AG09319 (cell line): Measurements from ENCODE around the gene BAIAP2L2.
"Not testable (repeated sequence)": the region's sequence is repeated elsewhere in the genome, so short reads cannot be mapped to it uniquely, and the experiment has no call there.

Experiments used
- DNase-seq: peaks from one replicate; pipeline ENCODE4 v3.0.0-alpha.2; 2010; ENCODE audit warnings: low read depth; ENCODE audit errors: extremely low read depth
- TF ChIP-seq, protein P1 (sequence below): IDR thresholded peaks from 2 replicates; pipeline ENCODE4 v1.5.1; 2011; ENCODE audit warnings: low read depth, mild to moderate bottlenecking, inconsistent platforms, low read length, moderate library complexity

BAIAP2L2 gene, protein sequence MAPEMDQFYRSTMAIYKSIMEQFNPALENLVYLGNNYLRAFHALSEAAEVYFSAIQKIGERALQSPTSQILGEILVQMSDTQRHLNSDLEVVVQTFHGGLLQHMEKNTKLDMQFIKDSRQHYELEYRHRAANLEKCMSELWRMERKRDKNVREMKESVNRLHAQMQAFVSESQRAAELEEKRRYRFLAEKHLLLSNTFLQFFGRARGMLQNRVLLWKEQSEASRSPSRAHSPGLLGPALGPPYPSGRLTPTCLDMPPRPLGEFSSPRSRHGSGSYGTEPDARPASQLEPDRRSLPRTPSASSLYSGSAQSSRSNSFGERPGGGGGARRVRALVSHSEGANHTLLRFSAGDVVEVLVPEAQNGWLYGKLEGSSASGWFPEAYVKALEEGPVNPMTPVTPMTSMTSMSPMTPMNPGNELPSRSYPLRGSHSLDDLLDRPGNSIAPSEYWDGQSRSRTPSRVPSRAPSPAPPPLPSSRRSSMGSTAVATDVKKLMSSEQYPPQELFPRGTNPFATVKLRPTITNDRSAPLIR

DNA sequence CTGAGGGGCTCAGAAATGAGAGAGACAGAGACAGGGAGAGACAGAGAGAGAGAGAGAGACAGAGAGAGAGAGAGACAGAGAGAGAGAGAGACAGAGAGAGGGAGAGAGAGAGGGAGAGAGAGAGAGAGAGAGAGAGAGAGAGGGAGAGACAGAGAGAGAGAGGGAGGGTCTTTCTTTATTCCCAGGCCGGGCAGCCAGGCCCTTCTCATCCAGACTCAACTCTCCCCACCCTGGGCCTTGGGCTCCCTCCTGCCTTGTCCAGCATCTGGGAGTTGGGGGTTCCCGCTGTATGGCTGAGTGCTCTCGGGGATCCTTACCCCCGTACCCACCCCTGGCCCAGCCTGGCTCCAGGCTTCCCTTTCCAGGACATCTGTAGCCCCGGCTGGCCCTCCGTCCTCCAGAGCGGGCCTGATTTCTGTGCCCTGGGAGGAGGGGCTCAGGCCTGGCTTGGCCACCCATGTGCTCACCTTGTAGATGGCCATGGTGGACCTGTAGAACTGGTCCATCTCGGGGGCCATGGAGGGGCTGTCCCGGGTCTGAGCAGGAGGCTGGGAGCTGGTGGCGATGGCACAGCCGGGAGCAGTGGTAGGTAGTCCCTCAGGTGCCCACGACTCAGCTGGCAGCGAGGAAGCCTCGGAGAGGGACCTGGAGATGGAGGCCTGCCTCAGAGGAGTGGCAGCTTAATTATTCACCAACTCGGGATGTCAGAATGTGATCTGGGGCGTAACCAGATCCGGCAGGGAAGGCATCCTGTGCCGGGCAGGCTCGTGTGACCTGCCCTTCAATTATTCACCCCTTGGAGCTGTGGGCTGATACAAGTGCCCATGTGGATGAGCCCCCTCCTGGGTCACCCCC lies at the start of gene BAIAP2L2:
Gene BAIAP2L2, minus strand, starts transcription at position 677 of the 855 bp plus-strand sequence. Its CDS starts 159 bp downstream, at position 518.
- TF ChIP-seq, protein P1, sequence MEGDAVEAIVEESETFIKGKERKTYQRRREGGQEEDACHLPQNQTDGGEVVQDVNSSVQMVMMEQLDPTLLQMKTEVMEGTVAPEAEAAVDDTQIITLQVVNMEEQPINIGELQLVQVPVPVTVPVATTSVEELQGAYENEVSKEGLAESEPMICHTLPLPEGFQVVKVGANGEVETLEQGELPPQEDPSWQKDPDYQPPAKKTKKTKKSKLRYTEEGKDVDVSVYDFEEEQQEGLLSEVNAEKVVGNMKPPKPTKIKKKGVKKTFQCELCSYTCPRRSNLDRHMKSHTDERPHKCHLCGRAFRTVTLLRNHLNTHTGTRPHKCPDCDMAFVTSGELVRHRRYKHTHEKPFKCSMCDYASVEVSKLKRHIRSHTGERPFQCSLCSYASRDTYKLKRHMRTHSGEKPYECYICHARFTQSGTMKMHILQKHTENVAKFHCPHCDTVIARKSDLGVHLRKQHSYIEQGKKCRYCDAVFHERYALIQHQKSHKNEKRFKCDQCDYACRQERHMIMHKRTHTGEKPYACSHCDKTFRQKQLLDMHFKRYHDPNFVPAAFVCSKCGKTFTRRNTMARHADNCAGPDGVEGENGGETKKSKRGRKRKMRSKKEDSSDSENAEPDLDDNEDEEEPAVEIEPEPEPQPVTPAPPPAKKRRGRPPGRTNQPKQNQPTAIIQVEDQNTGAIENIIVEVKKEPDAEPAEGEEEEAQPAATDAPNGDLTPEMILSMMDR, result no peak
- no peak for DNase-seq

DNA sequence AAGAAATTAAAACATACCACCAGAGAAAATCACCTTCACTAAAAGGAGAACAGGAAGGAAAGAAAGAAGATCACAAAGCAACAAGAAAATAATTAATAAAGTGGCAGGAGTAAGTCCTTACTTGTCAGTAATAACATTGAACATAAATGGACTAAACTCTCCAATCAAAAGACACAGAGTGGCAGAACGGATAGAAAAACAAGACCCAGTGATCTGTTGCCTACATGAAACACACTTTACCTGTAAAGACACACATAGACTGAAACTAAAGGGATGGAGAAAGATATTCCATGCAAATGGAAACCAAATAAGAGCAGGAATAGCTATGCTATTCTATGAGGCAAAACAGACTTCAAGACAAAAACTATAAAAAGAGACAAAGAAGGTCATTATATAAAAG lies 45.2 kb upstream of the BAIAP2L2 start:
- TF ChIP-seq, protein P1, result no peak
- no peak for DNase-seq

- DNase-seq, result not testable (repeated sequence)
These were observed 44.1 kb upstream of the BAIAP2L2 start for GRCh38 chr22:38154563-38154915.

GRCh38 chr22:38153821-38154562 lies 43.5 kb upstream of the BAIAP2L2 start:
- TF ChIP-seq, protein P1, result no peak

GRCh38 chr22:38151126-38151500 lies 40.6 kb upstream of the BAIAP2L2 start:
- TF ChIP-seq, protein P1, result no peak
- no peak for DNase-seq

More at GRCh38 chr22:38153821-38154562, 43.5 kb upstream of the BAIAP2L2 start:
- DNase-seq, result no peak

GRCh38 chr22:38148245-38148644 lies 37.8 kb upstream of the BAIAP2L2 start:
- DNase-seq, result no peak
- TF ChIP-seq, protein P1, result no peak

- not testable (repeated sequence) for DNase-seq
These were observed 35.7 kb upstream of the BAIAP2L2 start for GRCh38 chr22:38146166-38146565.

DNA sequence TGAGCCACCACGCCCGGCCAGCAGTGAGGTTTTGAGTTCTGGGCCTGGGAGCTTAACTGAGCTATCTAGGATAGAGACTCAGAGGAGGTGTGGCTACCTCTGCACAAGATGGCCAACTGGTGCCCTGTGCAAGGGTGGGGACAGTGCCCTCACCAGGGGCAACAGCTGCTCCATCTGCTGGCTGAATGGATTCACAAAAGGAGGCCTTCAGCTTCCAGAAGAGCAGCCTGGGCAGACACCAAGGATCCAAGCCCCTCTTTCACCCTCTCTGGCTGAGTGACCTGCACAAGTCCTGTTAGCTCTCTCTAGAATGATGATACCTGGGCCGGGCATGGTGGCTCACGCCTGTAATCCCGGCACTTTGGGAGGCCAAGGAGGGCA lies 33.5 kb upstream of the BAIAP2L2 start:
- DNase-seq, result no peak
- TF ChIP-seq, protein P1, result no peak
